HUES6 (cell line): Measurements from ENCODE around the gene ZCCHC17.

Source experiments
- H3K27ac ChIP-seq: 2 replicates; pipeline ENCODE4 v1.7.0; 2013; ENCODE audit warnings: low read depth, mild to moderate bottlenecking, low read length, inconsistent platforms
- H3K27me3 ChIP-seq: 2 replicates; pipeline ENCODE4 v1.6.1; 2013; ENCODE audit warnings: low read length; ENCODE audit not compliant: control insufficient read depth, insufficient read depth
- H3K36me3 ChIP-seq: 2 replicates; pipeline ENCODE4 v1.6.1; 2013; ENCODE audit warnings: low read length; ENCODE audit not compliant: control insufficient read depth, insufficient read depth
- H3K4me1 ChIP-seq: 2 replicates; pipeline ENCODE4 v1.6.1; 2013; ENCODE audit warnings: low read length; ENCODE audit not compliant: control insufficient read depth, insufficient read depth
- H3K4me3 ChIP-seq: 2 replicates; pipeline ENCODE4 v1.5.1; 2013; ENCODE audit warnings: low read depth, low read length
- H3K9ac ChIP-seq: one replicate; pipeline ENCODE4 v1.6.1; 2013; ENCODE audit warnings: mild to moderate bottlenecking, low read length
- H3K9me3 ChIP-seq: 2 replicates; pipeline ENCODE4 v1.6.1; 2013; ENCODE audit warnings: low read depth, low read length; ENCODE audit not compliant: control insufficient read depth, insufficient read depth

ZCCHC17 gene

GRCh38 chr1:31370021-31370420, 73.2 kb downstream of the ZCCHC17 start:
- peaks cover 19% of the 10 kb centered on the region for H3K36me3 ChIP-seq
- peaks cover 36% of the 10 kb centered on the region for H3K4me1 ChIP-seq
- H3K27ac ChIP-seq = no peak overlapping the region
- H3K9ac ChIP-seq = no peak overlapping the region
- H3K27me3 ChIP-seq = no peaks in the 10 kb centered on the region
- no peak overlapping the region for H3K4me3 ChIP-seq
- no peaks in the 10 kb centered on the region for H3K9me3 ChIP-seq

DNA sequence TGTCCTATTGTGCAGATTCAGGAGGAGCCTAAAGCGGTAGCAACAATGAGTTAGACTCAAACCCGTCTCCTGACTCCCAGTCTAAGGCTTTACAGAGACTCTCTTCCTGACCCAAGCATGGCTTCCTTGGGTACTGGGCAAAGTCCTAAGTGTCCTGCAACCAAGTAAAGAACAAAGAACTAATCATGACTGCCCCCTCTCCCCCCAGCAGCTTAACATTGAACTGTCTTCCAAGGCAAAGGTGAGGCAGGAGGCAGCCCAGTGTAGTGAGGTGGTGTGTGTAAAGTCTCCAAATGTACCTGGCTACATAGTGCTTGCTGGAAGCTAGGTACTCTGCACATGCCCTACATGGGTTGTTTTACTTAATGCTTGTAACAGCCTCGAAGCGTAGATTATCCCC, 73.7 kb downstream of the ZCCHC17 start:
- Histone ChIP-seq H3K9me3 (no peaks in the 10 kb centered on the region), H3K36me3 (peaks cover 14% of the 10 kb centered on the region), H3K4me1 (peaks cover 36% of the 10 kb centered on the region), H3K4me3 (no peak overlapping the region), H3K9ac (no peak overlapping the region), H3K27ac (no peak overlapping the region), H3K27me3 (no peaks in the 10 kb centered on the region)

DNA sequence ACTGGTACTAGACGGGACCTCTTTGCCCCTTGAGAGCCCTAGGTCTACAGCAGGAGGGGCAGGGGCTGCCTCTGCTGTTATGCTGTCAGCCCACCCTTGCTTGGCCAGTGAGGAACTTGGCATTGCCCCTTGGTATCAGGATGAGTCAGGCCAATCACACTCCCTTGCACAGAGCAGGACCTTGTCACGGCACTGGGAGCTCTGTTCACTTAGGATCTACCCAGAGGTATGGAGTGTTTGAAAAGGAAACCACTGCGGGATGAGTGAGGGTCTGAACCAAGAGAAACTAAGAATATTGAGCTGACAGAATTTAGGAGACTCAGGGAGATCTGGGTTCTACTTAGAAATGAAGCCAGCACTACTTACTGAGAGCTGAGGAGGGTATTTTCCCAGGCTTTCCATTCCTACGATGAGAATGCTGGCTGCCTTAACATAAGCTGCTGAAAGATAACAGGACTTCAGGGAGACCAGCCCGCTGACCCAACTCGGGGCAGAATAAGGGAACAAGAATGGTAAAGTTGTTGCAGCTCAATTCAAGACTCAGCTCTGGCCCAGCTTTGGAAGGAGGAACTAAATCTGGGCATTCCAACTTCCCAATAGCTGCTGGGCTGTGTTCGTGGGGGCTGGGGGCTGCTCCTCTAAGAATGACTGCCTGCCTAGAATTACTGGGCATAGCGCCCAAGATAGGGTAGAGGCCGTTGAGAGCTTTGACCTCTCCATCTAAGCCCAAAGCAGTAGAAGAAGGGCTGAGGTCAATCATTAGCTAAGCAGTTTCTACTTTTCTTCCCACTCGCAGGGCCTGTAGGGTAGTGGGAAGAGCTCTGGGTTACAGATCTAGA, 74.5 kb downstream of the ZCCHC17 start:
- Histone ChIP-seq H3K27me3 (no peaks in the 10 kb centered on the region), H3K4me1 (peaks cover 39% of the 10 kb centered on the region), H3K9me3 (no peaks in the 10 kb centered on the region), H3K9ac (no peak overlapping the region), H3K36me3 (peaks cover 10% of the 10 kb centered on the region), H3K4me3 (no peak overlapping the region), H3K27ac (no peak overlapping the region)

GRCh38 chr1:31372051-31372450, 75.2 kb downstream of the ZCCHC17 start:
- H3K27ac ChIP-seq = no peak overlapping the region

DNA sequence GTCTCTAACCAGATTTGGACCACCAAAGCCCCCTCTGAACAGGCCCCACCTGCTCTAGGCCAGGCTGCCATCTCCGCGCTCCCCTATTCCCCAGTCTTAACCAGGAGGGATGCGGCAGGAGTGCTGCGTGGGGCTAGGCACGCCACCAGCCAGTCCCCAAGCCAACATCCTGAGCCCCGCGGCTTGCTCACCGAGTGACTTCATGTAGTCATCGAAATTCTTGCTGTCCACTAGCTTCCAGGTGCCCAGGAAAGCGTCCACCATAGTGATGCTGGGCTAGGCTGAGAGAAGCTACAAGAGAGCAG, 75.9 kb downstream of the ZCCHC17 start:
- Histone ChIP-seq H3K9me3 (no peaks in the 10 kb centered on the region), H3K27ac (peak overlapping the region; percentile 81; the same call in 1 of the 2 replicates), H3K4me3 (peak overlapping the region; percentile 60), H3K9ac (peak overlapping the region; percentile 83), H3K27me3 (no peaks in the 10 kb centered on the region), H3K4me1 (peaks cover 37% of the 10 kb centered on the region), H3K36me3 (peaks cover 2% of the 10 kb centered on the region; the same call in 1 of the 2 replicates)

More at GRCh38 chr1:31372051-31372450, 75.2 kb downstream of the ZCCHC17 start:
- Histone ChIP-seq H3K4me1 (peaks cover 38% of the 10 kb centered on the region), H3K9ac (no peak overlapping the region), H3K36me3 (peaks cover 9% of the 10 kb centered on the region), H3K4me3 (peak overlapping the region; percentile 60), H3K9me3 (no peaks in the 10 kb centered on the region), H3K27me3 (no peaks in the 10 kb centered on the region)

DNA sequence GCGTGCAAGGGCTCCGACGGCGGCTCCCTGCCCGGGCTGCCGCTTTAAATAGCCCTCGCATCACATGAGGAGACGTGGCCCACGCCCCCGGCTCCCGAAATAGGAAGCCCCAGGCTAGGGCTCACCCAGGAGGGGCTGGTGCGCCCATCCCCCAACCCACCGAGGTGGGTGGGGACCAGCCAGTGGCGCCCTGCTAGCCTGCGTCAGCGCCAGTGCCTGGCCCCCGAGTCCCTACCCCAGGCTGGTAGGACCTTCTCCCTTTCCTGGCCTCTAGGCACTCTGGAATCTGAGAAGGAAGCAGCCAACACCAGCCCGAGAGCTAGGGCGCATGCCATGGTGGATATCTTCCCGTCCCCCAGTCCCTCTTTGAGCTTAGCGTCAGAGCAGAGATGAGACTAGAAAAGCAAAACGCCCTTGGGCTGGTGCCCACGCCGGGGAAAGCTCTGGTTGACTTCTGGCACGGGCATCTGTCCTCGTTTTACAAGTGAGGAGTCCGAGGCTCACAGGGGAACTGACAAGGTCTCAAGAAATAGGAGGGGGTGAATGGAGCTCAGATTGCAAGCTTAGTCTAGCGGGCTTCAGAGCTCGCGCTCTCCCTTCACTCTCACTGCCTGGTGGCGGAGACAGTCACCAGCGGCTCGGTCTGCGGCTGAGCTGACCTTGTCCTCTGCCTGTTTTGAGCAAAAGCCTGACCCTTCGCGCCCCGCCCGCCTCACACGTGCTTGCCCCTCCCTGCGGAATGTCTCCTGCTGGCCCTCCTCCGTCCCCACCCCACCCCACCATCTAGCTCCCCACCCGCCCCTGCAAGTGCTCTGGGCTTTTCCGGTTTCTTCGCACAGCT, 76.4 kb downstream of the ZCCHC17 start, which contains the start of gene FABP3:
Gene FABP3 (minus strand): TSS at position 21 of the 841 bp plus-strand sequence. CDS start 62 bp downstream, outside the sequence.
- Histone ChIP-seq H3K4me1 (peaks cover 37% of the 10 kb centered on the region), H3K4me3 (peak within 1 kb of the TSS; percentile 60), H3K27me3 (no peaks in the 10 kb centered on the region), H3K27ac (peak within 1 kb of the TSS; percentile 81; the same call in 1 of the 2 replicates), H3K36me3 (no peaks in the 10 kb centered on the region), H3K9me3 (no peaks in the 10 kb centered on the region), H3K9ac (peak within 1 kb of the TSS; percentile 83)

GRCh38 chr1:31373897-31374486, 77.2 kb downstream of the ZCCHC17 start:
- Histone ChIP-seq H3K4me3 (peak overlapping the region; percentile 50), H3K4me1 (peaks cover 37% of the 10 kb centered on the region), H3K27me3 (no peaks in the 10 kb centered on the region), H3K36me3 (no peaks in the 10 kb centered on the region), H3K9me3 (no peaks in the 10 kb centered on the region), H3K27ac (no peak overlapping the region), H3K9ac (no peak overlapping the region)

GRCh38 chr1:31374511-31375196, 77.8 kb downstream of the ZCCHC17 start:
- Histone ChIP-seq H3K4me3 (no peak overlapping the region), H3K36me3 (no peaks in the 10 kb centered on the region), H3K27me3 (no peaks in the 10 kb centered on the region), H3K4me1 (peaks cover 37% of the 10 kb centered on the region), H3K9me3 (no peaks in the 10 kb centered on the region), H3K9ac (no peak overlapping the region), H3K27ac (no peak overlapping the region)

GRCh38 chr1:31376375-31377134, 79.7 kb downstream of the ZCCHC17 start:
- peaks cover 37% of the 10 kb centered on the region for H3K4me1 ChIP-seq
- no peaks in the 10 kb centered on the region for H3K27me3 ChIP-seq
- H3K36me3 ChIP-seq = no peaks in the 10 kb centered on the region
- no peaks in the 10 kb centered on the region for H3K9me3 ChIP-seq
- no peak overlapping the region for H3K27ac ChIP-seq
- H3K9ac ChIP-seq = no peak overlapping the region
- no peak overlapping the region for H3K4me3 ChIP-seq

DNA sequence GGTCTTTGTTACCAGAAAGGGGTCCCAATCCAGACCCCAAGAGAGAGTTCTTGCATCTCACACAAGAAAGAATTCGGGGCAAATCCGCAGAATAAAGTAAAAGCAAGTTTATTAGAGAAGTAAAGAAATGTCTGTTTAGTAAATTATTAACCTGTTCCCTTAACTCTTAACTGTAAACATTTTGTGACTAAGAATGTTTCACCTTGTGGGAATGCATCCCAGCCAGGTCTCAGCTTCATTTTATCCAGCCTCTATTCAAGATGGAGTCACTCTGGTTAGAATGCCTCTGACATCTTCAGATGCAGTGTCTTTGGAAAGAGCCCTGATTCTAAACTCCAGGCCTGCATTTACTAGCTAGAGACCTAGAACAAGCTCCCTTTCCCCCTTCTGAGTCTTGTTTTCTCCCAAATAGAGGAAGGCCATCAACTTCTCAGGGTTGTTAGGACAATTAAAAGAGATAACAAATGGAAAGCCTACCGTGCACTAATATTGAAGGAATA, 80.6 kb downstream of the ZCCHC17 start:
- Histone ChIP-seq H3K9ac (no peak overlapping the region), H3K27ac (no peak overlapping the region)

More for the DNA sequence above, 80.6 kb downstream of the ZCCHC17 start:
- H3K36me3 ChIP-seq = no peaks in the 10 kb centered on the region
- no peaks in the 10 kb centered on the region for H3K27me3 ChIP-seq
- H3K4me3 ChIP-seq = no peak overlapping the region
- no peaks in the 10 kb centered on the region for H3K9me3 ChIP-seq
- H3K4me1 ChIP-seq = peaks cover 30% of the 10 kb centered on the region
